Colonic mucosa (tissue), 4 donors: Measurements from ENCODE around the gene OBSCN. TPM values are rescaled to one million over a fixed set of nuclear protein-coding genes. Genes with fewer than 3 reads are reported as not detected.

Source experiments
- DNase-seq: peaks from one replicate; pipeline ENCODE4 v3.0.0-alpha.2; 2020
- H3K27ac ChIP-seq: fragments of 200-600 bp; one replicate; pipeline ENCODE4 v1.8.0; 2021
- H3K27me3 ChIP-seq: fragments of 200-600 bp; one replicate; pipeline ENCODE4 v1.8.0; 2021
- H3K36me3 ChIP-seq: fragments of 200-600 bp; one replicate; pipeline ENCODE4 v1.8.0; 2021
- H3K4me1 ChIP-seq: fragments of 200-600 bp; one replicate; pipeline ENCODE4 v1.8.0; 2021; ENCODE audit warnings: mild to moderate bottlenecking
- H3K4me3 ChIP-seq: fragments of 200-600 bp; one replicate; pipeline ENCODE4 v1.8.0; 2021
- H3K9ac ChIP-seq, 2 donors: one replicate each; pipeline ENCODE4 v1.7.0; 2013; ENCODE audit warnings: control low read depth in 2 of 2, low read depth in 2 of 2, low read length in 2 of 2
- H3K9me3 ChIP-seq: fragments of 200-600 bp; one replicate; pipeline ENCODE4 v1.8.0; 2021
- CTCF ChIP-seq: fragments of 200-600 bp; IDR thresholded peaks from one replicate; pipeline ENCODE4 v1.8.0; 2022; ENCODE audit warnings: antibody characterized with exemption, mild to moderate bottlenecking
- intact Hi-C: fragments of 100-400 bp; cut with DNase I; formaldehyde crosslinking; loops from one replicate; pipeline ENCODE4 v1.14.1; 2022
- total RNA-seq, 2 donors: library from RNA; stranded (reverse); fragmentation: NEBNext Ultra II Directional in 1 of 2; extraction: Animal tissue kit (Norgen Biotek cat#: 25700) in 1 of 2; gene quantifications; one replicate each; pipeline ENCODE4 v1.2.1, GENCODE V29; 2021
- donor health status: healthy.
- donor health status: DM: no; HTN: no; CAD: no.
- donor health status: DM: no; HTN: no; CAD: no.

The OBSCN gene
- total RNA-seq, 2 donors from 2014 or later = 3.6 to 7.9 TPM

- peak; percentile 31 for TF ChIP-seq CTCF
- no peaks in the 10 kb centered on the region for H3K27me3 ChIP-seq
- no peaks in the 10 kb centered on the region for H3K36me3 ChIP-seq
- DNase-seq = peak; percentile 92
- no peak overlapping the region for H3K27ac ChIP-seq
- peak overlapping the region in 1 of 2 donors; percentile 60 for H3K9ac ChIP-seq
- intact Hi-C loops = loop anchor here (10.0 kb wide), 1 partner anchor 292 kb away; no protein-coding TSS in a partner anchor
- no peaks in the 10 kb centered on the region for H3K4me1 ChIP-seq
- no peaks in the 10 kb centered on the region for H3K9me3 ChIP-seq
- peak overlapping the region; percentile 46 for H3K4me3 ChIP-seq
Measured at GRCh38 chr1:228212966-228213844, 5.4 kb downstream of the OBSCN start.

- DNase-seq = no peak
- intact Hi-C loops = loop anchor here (10.0 kb wide), 1 partner anchor 291 kb away; no protein-coding TSS in a partner anchor
Measured at GRCh38 chr1:228213917-228214808, 6.3 kb downstream of the OBSCN start.

GRCh38 chr1:228214921-228215662 lies 7.2 kb downstream of the OBSCN start:
- intact Hi-C loops = loop anchor here (10.0 kb wide), 1 partner anchor 290 kb away; no protein-coding TSS in a partner anchor
- no peak overlapping the region for H3K4me3 ChIP-seq
- DNase-seq = peak; percentile 17
- H3K9me3 ChIP-seq = no peaks in the 10 kb centered on the region
- no peaks in the 10 kb centered on the region for H3K4me1 ChIP-seq
- no peak overlapping the region for H3K27ac ChIP-seq
- no peaks in the 10 kb centered on the region for H3K27me3 ChIP-seq
- H3K9ac ChIP-seq = no peak overlapping the region
- no peaks in the 10 kb centered on the region for H3K36me3 ChIP-seq
- no peak for TF ChIP-seq CTCF

More at GRCh38 chr1:228213917-228214808, 6.3 kb downstream of the OBSCN start:
- no peaks in the 10 kb centered on the region for H3K4me1 ChIP-seq
- no peak overlapping the region for H3K27ac ChIP-seq
- H3K36me3 ChIP-seq = no peaks in the 10 kb centered on the region
- H3K4me3 ChIP-seq = peak overlapping the region; percentile 46
- TF ChIP-seq CTCF = no peak
- no peaks in the 10 kb centered on the region for H3K27me3 ChIP-seq
- H3K9me3 ChIP-seq = no peaks in the 10 kb centered on the region
- H3K9ac ChIP-seq = no peak overlapping the region

- H3K27me3 ChIP-seq = no peaks in the 10 kb centered on the region
- no peak for TF ChIP-seq CTCF
- H3K4me3 ChIP-seq = no peak overlapping the region
- no peaks in the 10 kb centered on the region for H3K9me3 ChIP-seq
- H3K4me1 ChIP-seq = no peaks in the 10 kb centered on the region
- peak; percentile 9 for DNase-seq
- no peaks in the 10 kb centered on the region for H3K36me3 ChIP-seq
- no peak overlapping the region for H3K27ac ChIP-seq
- no peak overlapping the region for H3K9ac ChIP-seq
- intact Hi-C loops = loop anchor here (10.0 kb wide), 1 partner anchor 289 kb away; no protein-coding TSS in a partner anchor
Measured at GRCh38 chr1:228215663-228216116, 7.8 kb downstream of the OBSCN start.
